ENCODE results near the gene CCT2. TPM values are rescaled to one million over a fixed set of nuclear protein-coding genes. Genes with fewer than 3 reads are reported as not detected.

CCT2 gene
- total RNA-seq, 1 experiment from 2014 or later = 345 TPM

DNA sequence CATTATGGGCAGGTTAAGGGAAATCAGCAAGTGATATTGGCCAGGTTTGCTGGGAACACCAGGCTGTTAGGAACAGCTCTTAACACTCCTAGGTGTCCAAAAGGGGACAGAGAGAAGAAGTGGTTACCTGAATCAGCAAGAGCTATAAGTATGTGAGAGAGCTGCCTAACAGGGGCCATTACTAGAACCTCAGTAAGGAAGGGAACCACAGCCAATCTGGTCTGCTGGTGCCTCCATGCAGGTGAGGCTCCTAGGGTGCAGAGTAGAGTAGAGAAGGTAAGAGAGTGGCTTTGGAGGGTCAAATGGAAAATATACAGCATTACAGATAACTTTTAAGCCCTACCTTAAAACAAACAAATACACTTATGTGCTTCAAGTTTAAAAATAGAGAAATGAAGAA, 36.6 kb upstream of the CCT2 start:
- Histone ChIP-seq H3F3A (ENCODE audit: low read length, unreplicated experiment) (no peaks in the 10 kb centered on the region), H3K4me2 (ENCODE audit: low read length) (no peak overlapping the region), H3K4me3 (ENCODE audit: low read length) (no peak overlapping the region), H3K27me3 (ENCODE audit: low read length) (no peaks in the 10 kb centered on the region), H4K20me1 (ENCODE audit: low read length) (no peaks in the 10 kb centered on the region), H3K4me1 (ENCODE audit: insufficient read depth, low read length) (peaks cover 4% of the 10 kb centered on the region), H3K79me2 (ENCODE audit: low read length) (no peaks in the 10 kb centered on the region), H3K36me3 (ENCODE audit: low read depth, low read length) (peaks cover 3% of the 10 kb centered on the region; the same call in 1 of the 2 replicates), H2AFZ (ENCODE audit: low read length) (no peak overlapping the region), H3K9me3 (ENCODE audit: low read length) (no peaks in the 10 kb centered on the region), H3K27ac (ENCODE audit: low read length) (no peak overlapping the region), H3K9me2 (replicated peaks; ENCODE audit: low read length) (no peaks in the 10 kb centered on the region), H3K9ac (ENCODE audit: low read length) (no peak overlapping the region)
- ATAC-seq (no peak), DNase-seq (no peak)
- BruUV-seq (replicated peaks) = no TSS peak
- intact Hi-C loops (cut with micrococcal nuclease) = no loop called here
- TF ChIP-seq EZH2 (IDR thresholded peaks at IDR 0.05; ENCODE audit: low read length, unreplicated experiment) (no peak), EZH2phosphoT487 (IDR thresholded peaks at IDR 0.05; ENCODE audit: borderline replicate concordance, low read length) (no peak)
- TF ChIP-seq, protein P1, sequence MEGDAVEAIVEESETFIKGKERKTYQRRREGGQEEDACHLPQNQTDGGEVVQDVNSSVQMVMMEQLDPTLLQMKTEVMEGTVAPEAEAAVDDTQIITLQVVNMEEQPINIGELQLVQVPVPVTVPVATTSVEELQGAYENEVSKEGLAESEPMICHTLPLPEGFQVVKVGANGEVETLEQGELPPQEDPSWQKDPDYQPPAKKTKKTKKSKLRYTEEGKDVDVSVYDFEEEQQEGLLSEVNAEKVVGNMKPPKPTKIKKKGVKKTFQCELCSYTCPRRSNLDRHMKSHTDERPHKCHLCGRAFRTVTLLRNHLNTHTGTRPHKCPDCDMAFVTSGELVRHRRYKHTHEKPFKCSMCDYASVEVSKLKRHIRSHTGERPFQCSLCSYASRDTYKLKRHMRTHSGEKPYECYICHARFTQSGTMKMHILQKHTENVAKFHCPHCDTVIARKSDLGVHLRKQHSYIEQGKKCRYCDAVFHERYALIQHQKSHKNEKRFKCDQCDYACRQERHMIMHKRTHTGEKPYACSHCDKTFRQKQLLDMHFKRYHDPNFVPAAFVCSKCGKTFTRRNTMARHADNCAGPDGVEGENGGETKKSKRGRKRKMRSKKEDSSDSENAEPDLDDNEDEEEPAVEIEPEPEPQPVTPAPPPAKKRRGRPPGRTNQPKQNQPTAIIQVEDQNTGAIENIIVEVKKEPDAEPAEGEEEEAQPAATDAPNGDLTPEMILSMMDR (conservative IDR thresholded peaks at IDR 0.05; ENCODE audit: low read depth, low read length) = no peak
- POLR2A ChIA-PET (ENCODE audit: unreplicated experiment) = interaction anchor here (0.7 kb wide), 1 partner anchor 17 kb away, joined by 3 read pairs; no protein-coding TSS in a partner anchor
- CTCF ChIA-PET = no interaction called here

DNA sequence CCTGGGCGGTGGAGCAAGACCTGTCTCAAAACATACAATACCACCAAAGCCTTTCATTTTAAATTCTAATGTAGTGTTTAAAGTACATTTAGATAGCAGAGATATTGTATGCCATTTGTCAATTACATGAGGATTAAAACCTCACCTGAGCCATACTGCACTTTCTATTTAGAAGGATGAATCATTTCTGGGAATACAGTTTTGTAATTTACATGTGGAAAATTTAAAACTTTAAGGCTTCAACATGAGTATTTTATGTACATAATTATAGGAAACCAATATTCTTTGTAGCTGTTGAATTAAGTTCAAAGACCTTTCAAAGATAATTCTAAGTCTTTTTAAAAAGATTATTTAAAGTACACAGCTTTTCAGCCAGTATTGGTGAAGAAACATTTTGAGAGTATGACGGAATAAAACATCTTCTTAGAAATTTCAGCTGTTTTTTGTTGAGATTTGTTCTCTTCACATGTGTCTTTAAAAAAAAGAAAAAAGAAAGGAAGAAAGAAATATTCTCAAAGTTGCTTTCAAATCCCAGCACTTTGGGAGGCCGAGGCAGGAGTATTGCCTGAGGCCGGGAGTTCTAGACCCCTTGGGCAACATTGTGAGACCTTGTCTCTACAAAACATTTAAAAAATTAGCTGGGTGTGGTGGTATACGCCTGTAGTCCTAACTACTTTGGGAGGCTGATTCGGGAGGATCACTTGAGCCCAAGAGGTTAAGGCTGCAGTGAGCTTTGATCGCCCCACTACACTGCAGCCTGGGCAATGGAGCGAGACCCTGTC, 34.5 kb upstream of the CCT2 start:
- no peaks in the 10 kb centered on the region for H3K36me3 ChIP-seq (ENCODE audit: low read depth, low read length)
- intact Hi-C loops (cut with micrococcal nuclease) = no loop called here
- H3K79me2 ChIP-seq (ENCODE audit: low read length) = peaks cover under 1% of the 10 kb centered on the region; the same call in 1 of the 2 replicates
- no peaks in the 10 kb centered on the region for H3K9me3 ChIP-seq (ENCODE audit: low read length)
- POLR2A ChIA-PET (ENCODE audit: unreplicated experiment) = no interaction called here
- DNase-seq (no peak), ATAC-seq (no peak)
- BruUV-seq (replicated peaks) = no TSS peak
- no peak overlapping the region for H3K4me2 ChIP-seq (ENCODE audit: low read length)
- H3K27ac ChIP-seq (ENCODE audit: low read length) = no peak overlapping the region
- no peak overlapping the region for H3K9ac ChIP-seq (ENCODE audit: low read length)
- peaks cover 21% of the 10 kb centered on the region for H3K4me1 ChIP-seq (ENCODE audit: insufficient read depth, low read length)
- no peaks in the 10 kb centered on the region for H4K20me1 ChIP-seq (ENCODE audit: low read length)
- H3K4me3 ChIP-seq (ENCODE audit: low read length) = no peak overlapping the region
- no peaks in the 10 kb centered on the region for H3K9me2 ChIP-seq (replicated peaks; ENCODE audit: low read length)
- CTCF ChIA-PET = no interaction called here
- H3F3A ChIP-seq (ENCODE audit: low read length, unreplicated experiment) = no peaks in the 10 kb centered on the region
- TF ChIP-seq, protein P1 (conservative IDR thresholded peaks at IDR 0.05; ENCODE audit: low read depth, low read length) = no peak
- TF ChIP-seq EZH2phosphoT487 (IDR thresholded peaks at IDR 0.05; ENCODE audit: borderline replicate concordance, low read length) = no peak
- no peaks in the 10 kb centered on the region for H3K27me3 ChIP-seq (ENCODE audit: low read length)
- no peak overlapping the region for H2AFZ ChIP-seq (ENCODE audit: low read length)
